Right lobe of liver (tissue), 6 donors: ENCODE data around the gene AGR3. TPM values are rescaled to one million over a fixed set of nuclear protein-coding genes. Genes with fewer than 3 reads are reported as not detected.

Experiments
- ATAC-seq, 4 donors: fragments of 200-7000 bp; cut with Tn5 transposase; one replicate each; pipeline ENCODE4 v1.9.1; 2020; ENCODE audit warnings: mild to moderate bottlenecking in 4 of 4, moderate library complexity in 4 of 4
- DNase-seq, 3 donors: peaks; one replicate each; pipeline ENCODE4 v3.0.0-alpha.2; 2020
- H3K27ac ChIP-seq, 3 donors: fragments of 200-600 bp; one replicate each; pipeline ENCODE4 v1.8.0; 2022
- H3K27me3 ChIP-seq, 2 donors: fragments of 200-600 bp; one replicate each; pipeline ENCODE4 v1.8.0; 2022
- H3K36me3 ChIP-seq, 4 donors: fragments of 200-600 bp; sonication (generic) in 1 of 4; one replicate each; pipeline versions ENCODE4 v1.5.1 to v1.8.0; 2017 to 2022; ENCODE audit warnings: control low read depth in 1 of 4
- H3K4me1 ChIP-seq, 4 donors: fragments of 200-600 bp; sonication (generic) in 1 of 4; one replicate each; pipeline versions ENCODE4 v1.5.1 to v1.8.0; 2017 to 2022; ENCODE audit warnings: control low read depth in 1 of 4
- H3K4me3 ChIP-seq, 3 donors: fragments of 200-600 bp; one replicate each; pipeline ENCODE4 v1.8.0; 2022
- H3K9me3 ChIP-seq, 4 donors: fragments of 200-600 bp; sonication (generic) in 1 of 4; one replicate each; pipeline versions ENCODE4 v1.5.1 to v1.8.0; 2017 to 2022; ENCODE audit warnings: control low read depth in 1 of 4
- POLR2A ChIP-seq: fragments of 450-650 bp; IDR thresholded peaks from one replicate; pipeline ENCODE4 v1.6.1; 2017; ENCODE audit warnings: antibody characterized with exemption, mild to moderate bottlenecking
- WGBS: methylation state at CpG from one replicate; pipeline ENCODE4 v1.1.6; 2018; ENCODE audit warnings: low coverage, low lambda C conversion rate; ENCODE audit not compliant: insufficient coverage; ENCODE audit errors: missing lambda C conversion rate; 5-methylcytosine and 5-hydroxymethylcytosine counted together
- intact Hi-C, 2 donors: fragments of 100-400 bp; cut with DNase I; formaldehyde crosslinking; loops; one replicate each; pipeline versions ENCODE4 v1.11.2 to v1.14.1; 2022
- total RNA-seq, 6 experiments: library from RNA; depleted of rRNA in 2 of 6; stranded (reverse); fragments of >200 nt in 2 of 6; fragmentation: NEBNext Ultra II Directional in 3 of 6; extraction: Animal tissue kit (Norgen Biotek cat#: 25700) in 3 of 6; gene quantifications; one replicate each; pipeline versions ENCODE4 v1.1.0 to v1.2.4, GENCODE V29; 2016 to 2023
- TF ChIP-seq, protein P1 (sequence below), 4 donors: fragments of 200-600 bp in 3 of 4; fragments of 450-650 bp in 1 of 4; IDR thresholded peaks; one replicate each; pipeline versions ENCODE4 v1.5.1 to v1.8.0; 2016 to 2022; ENCODE audit warnings: antibody characterized with exemption in 4 of 4, mild to moderate bottlenecking in 2 of 4
- donor health status: DM: no; HTN: yes; CAD: no.
- donor health status: DM: no; HTN: no; CAD: no.
- donor health status: DM: no; HTN: no; CAD: no.
- donor health status: DM: no; HTN: yes; CAD: no.
- donor health status: DM: no; HTN: yes; CAD: no.

Gene AGR3
- total RNA-seq, 6 experiments from 2014 or later = not detected

DNA sequence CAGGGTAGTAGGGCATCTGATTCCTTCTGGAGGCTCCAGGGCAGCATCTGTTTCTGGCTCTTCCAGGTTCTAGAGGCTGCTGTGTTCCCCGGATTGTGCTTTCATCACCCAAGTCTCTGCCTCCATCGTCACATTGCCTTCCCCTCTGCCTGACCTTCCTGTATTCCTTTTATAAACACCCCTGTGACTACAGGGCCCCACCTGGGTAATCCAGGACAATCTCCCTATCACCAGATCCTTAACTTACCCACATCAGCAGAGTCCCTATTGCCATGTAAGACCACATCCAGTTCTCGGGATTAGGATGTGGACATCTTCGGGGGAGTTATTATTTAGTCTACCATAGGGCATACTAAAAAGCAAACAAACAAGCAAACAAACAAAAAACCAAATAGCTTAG lies 39.4 kb upstream of the AGR3 start:
- Histone ChIP-seq H3K27me3 (no peaks in the 10 kb centered on the region), H3K4me1 (peaks cover 0 to 7% (median 0%) of the 10 kb centered on the region in 4 donors), H3K9me3 (no peaks in the 10 kb centered on the region), H3K4me3 (no peak overlapping the region), H3K27ac (no peak overlapping the region), H3K36me3 (no peaks in the 10 kb centered on the region)
- no peak for TF ChIP-seq POLR2A
- TF ChIP-seq, protein P1, sequence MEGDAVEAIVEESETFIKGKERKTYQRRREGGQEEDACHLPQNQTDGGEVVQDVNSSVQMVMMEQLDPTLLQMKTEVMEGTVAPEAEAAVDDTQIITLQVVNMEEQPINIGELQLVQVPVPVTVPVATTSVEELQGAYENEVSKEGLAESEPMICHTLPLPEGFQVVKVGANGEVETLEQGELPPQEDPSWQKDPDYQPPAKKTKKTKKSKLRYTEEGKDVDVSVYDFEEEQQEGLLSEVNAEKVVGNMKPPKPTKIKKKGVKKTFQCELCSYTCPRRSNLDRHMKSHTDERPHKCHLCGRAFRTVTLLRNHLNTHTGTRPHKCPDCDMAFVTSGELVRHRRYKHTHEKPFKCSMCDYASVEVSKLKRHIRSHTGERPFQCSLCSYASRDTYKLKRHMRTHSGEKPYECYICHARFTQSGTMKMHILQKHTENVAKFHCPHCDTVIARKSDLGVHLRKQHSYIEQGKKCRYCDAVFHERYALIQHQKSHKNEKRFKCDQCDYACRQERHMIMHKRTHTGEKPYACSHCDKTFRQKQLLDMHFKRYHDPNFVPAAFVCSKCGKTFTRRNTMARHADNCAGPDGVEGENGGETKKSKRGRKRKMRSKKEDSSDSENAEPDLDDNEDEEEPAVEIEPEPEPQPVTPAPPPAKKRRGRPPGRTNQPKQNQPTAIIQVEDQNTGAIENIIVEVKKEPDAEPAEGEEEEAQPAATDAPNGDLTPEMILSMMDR (IDR thresholded peaks at IDR 0.05) = no peak
- no peak for DNase-seq
- intact Hi-C loops = no loop called here
- no peak for ATAC-seq
- 91% methylated on average over 3 of the region's 4 CpGs for WGBS

DNA sequence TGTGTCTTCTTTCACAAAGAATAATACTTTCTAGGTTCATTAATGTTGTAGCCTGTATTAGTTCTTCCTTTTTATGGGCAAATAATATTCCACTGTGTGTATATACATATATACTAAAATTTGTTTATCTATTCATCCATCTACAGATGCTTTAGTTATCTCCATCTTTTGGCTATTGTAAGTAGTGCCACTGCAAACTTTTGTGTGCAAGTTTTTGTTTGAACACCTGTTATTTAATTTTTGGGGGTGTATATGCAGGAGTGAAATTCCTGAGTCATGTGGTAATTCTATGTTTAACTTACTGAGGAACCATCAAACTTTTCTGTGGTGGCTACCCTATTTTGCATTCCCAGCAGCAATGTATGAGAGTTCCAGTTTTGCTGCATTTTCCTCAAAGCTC lies 37.7 kb upstream of the AGR3 start:
- no peak for DNase-seq
- TF ChIP-seq POLR2A = no peak
- TF ChIP-seq, protein P1 (IDR thresholded peaks at IDR 0.05) = no peak
- no peaks in the 10 kb centered on the region for H3K36me3 ChIP-seq
- no peaks in the 10 kb centered on the region for H3K27me3 ChIP-seq
- no peaks in the 10 kb centered on the region for H3K9me3 ChIP-seq
- intact Hi-C loops = loop anchor here in 1 of 2 donors (5.0 kb wide), 1 partner anchor 222 kb away; no protein-coding TSS in a partner anchor
- no peak for ATAC-seq
- H3K4me1 ChIP-seq = peaks cover 0 to 7% (median 0%) of the 10 kb centered on the region in 4 donors
- H3K27ac ChIP-seq = no peak overlapping the region
- H3K4me3 ChIP-seq = no peak overlapping the region

DNA sequence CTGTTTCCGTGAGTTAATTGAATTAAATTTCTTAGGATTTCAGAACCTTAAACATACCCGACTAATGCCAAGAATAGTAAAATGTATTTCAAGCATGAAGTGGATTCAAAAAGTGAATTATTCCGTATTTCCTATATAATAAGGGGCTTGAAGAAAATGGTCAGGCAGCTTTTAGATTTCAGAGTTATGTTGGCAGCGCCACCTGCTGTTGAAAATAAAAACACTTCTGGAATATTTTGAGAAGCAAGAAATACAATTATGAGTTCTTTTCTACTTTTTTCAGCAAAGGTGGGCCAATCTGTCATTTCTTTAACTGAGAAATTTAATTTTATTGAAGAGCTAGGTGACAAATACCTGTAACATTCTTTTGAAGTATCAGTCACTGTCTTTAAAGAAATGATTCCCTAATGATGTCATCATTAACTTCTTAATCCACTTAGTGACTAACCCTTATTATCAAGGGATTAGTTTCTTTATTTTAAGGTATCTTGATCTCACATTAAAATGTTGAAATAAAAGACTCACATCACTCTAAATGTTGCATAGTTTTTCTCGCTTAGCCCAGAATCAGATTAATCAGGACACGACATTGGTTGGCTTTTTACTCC lies 36.6 kb upstream of the AGR3 start:
- Histone ChIP-seq H3K27ac (no peak overlapping the region), H3K4me1 (peaks cover 0 to 7% (median 0%) of the 10 kb centered on the region in 4 donors), H3K36me3 (no peaks in the 10 kb centered on the region), H3K9me3 (no peaks in the 10 kb centered on the region), H3K27me3 (no peaks in the 10 kb centered on the region), H3K4me3 (no peak overlapping the region)
- 41% methylated on average over 6 of the region's 6 CpGs for WGBS
- TF ChIP-seq POLR2A = no peak
- TF ChIP-seq, protein P1 (IDR thresholded peaks at IDR 0.05) = peak; percentile 69 to 77 (median 75)
- DNase-seq (no peak), ATAC-seq (peak in 1 of 4 donors; percentile 24)
- intact Hi-C loops = loop anchor here in 1 of 2 donors (5.0 kb wide), 1 partner anchor 221 kb away; no protein-coding TSS in a partner anchor

DNA sequence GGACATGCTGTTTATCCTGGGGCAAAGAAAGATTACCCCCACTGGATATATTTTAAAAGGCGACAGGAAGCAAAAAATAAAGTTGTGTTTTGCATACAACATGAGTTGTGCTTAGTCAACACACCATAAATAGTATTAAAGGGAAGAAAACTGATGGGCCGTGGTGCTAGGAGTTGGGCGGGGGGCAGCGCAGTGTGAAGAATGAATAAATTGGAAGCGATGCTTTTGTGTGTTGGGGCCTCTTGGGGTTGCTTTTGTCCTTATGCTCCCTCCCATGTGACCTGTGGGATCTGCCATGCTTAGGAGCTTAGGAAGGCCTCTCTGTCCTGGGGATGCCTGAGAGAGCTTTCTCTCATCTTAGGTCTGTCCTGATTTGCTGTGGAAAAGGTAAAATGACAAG lies 35.0 kb upstream of the AGR3 start:
- 95% methylated on average over 5 of the region's 5 CpGs for WGBS
- intact Hi-C loops = loop anchor here in 1 of 2 donors (5.0 kb wide), 1 partner anchor 219 kb away; no protein-coding TSS in a partner anchor
- Histone ChIP-seq H3K27ac (no peak overlapping the region), H3K9me3 (no peaks in the 10 kb centered on the region), H3K27me3 (no peaks in the 10 kb centered on the region), H3K4me1 (peaks cover 0 to 5% (median 0%) of the 10 kb centered on the region in 4 donors), H3K4me3 (no peak overlapping the region), H3K36me3 (no peaks in the 10 kb centered on the region)
- ATAC-seq (no peak), DNase-seq (no peak)
- TF ChIP-seq, protein P1 (IDR thresholded peaks at IDR 0.05) = no peak
- TF ChIP-seq POLR2A = no peak
